Measurements from ENCODE around the gene PSMD9.
A peak's percentile ranks its signal among the peaks of the same experiment; 100 is the strongest.

PSMD9 gene

DNA sequence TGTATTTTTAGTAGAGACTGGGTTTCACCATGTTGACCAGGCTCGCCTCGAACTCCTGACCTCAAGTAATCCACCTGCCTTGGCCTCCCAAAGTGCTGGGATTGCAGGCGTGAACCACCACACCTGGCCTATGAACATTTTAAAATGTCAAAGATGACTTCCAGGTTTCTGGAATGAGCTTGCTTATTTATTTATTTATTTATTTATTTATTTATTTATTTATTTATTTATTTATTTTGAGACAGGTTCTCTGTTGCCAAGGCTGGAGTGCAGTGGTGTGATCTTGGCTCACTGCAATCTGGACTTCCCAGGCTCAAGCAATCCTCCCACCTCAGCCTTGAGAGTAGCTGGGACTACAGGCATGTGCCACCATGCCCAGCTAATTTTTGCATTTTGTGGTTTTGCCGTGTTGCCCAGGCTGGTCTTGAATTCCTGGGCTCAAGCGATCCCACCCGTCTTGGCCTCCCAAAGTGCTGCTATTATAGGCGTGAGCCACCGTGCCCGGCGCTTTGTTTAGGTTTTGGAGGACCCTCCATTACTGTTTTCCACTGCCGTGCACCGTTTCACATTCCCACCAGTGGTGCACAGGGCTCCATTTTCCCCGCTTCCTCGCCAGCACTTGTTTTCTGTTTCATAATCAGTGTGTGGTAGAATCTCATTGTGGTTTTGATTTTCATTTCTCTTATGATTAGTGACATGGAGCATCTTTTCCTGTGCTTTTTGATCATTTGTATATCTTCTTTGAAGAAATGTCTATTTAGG is 23.4 kb downstream of the PSMD9 start:
- Histone ChIP-seq H3K9me3 (ENCODE audit: insufficient read depth, low read depth, low read length) (no peaks in the 10 kb centered on the region), H2AFZ (ENCODE audit: insufficient read depth, low read length, poor library complexity) (no peak overlapping the region), H4K12ac (ENCODE audit: low read depth, low read length) (no peak overlapping the region), H2AK5ac (ENCODE audit: low read length) (no peak overlapping the region), H3K27me3 (ENCODE audit: insufficient read depth, low read length) (no peaks in the 10 kb centered on the region), H3K23ac (ENCODE audit: low read length) (no peak overlapping the region), H4K91ac (ENCODE audit: low read depth, low read length) (no peak overlapping the region), H2BK120ac (ENCODE audit: insufficient read depth, low read length, poor library complexity) (no peak overlapping the region), H3K18ac (ENCODE audit: low read length) (no peak overlapping the region), H3K4me1 (ENCODE audit: control insufficient read depth in 1 of 2, insufficient read depth in 2 of 2, low read length in 2 of 2) (no peaks in the 10 kb centered on the region), H4K8ac (ENCODE audit: low read depth, low read length) (no peak overlapping the region), H3K79me2 (ENCODE audit: control insufficient read depth, insufficient read depth, low read length, poor library complexity) (no peaks in the 10 kb centered on the region), H3K79me1 (ENCODE audit: low read length) (no peaks in the 10 kb centered on the region), H3K4ac (ENCODE audit: low read depth, low read length) (no peak overlapping the region), H2BK5ac (ENCODE audit: low read depth, low read length, poor library complexity) (no peak overlapping the region), H3K4me3 (ENCODE audit: low read depth, low read length) (no peak overlapping the region), H3K4me2 (ENCODE audit: low read length) (no peak overlapping the region), H3K27ac (ENCODE audit: low read depth, low read length) (no peak overlapping the region), H2BK12ac (ENCODE audit: low read length) (no peak overlapping the region), H3K36me3 (ENCODE audit: control insufficient read depth in 1 of 2, insufficient read depth in 2 of 2, low read length in 2 of 2) (peaks cover 31 to 32% of the 10 kb centered on the region in 2 experiments), H3K14ac (ENCODE audit: low read length) (no peak overlapping the region), H3K9ac (ENCODE audit: low read length) (no peak overlapping the region)
- DNase-seq = no peak
- whole genome bisulfite sequencing (ENCODE audit: extremely low coverage, insufficient coverage, insufficient read length) = no CpG with 5 or more reads among the region's 14 CpGs

DNA sequence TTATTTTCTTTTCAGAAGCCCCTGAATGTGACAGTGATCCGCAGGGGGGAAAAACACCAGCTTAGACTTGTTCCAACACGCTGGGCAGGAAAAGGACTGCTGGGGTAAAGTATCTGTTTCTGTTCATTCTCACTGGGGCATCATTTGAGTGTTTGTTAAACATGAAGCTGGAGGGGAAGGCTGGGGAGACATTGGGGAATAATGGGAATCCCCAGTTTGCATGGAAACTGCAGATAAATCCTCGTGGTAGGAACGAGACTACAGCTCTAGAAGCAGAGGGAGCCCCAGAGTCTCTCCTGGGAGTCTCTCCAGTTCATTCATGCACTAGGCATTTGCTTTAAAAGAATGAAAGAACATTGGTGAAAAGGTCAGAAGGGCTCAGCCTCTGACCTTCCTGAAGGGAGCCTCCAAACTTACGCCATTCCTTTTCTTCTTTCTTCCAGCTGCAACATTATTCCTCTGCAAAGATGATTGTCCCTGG is 27.3 kb downstream of the PSMD9 start:
- peaks cover 4% of the 10 kb centered on the region for H3K79me1 ChIP-seq (ENCODE audit: low read length)
- WGBS (ENCODE audit: extremely low coverage, insufficient coverage, insufficient read length) = no CpG with 5 or more reads among the region's 5 CpGs
- H4K91ac ChIP-seq (ENCODE audit: low read depth, low read length) = no peak overlapping the region
- H3K27ac ChIP-seq (ENCODE audit: low read depth, low read length) = no peak overlapping the region
- H2BK120ac ChIP-seq (ENCODE audit: insufficient read depth, low read length, poor library complexity) = no peak overlapping the region
- H4K8ac ChIP-seq (ENCODE audit: low read depth, low read length) = no peak overlapping the region
- H3K14ac ChIP-seq (ENCODE audit: low read length) = no peak overlapping the region
- H3K36me3 ChIP-seq (ENCODE audit: control insufficient read depth in 1 of 2, insufficient read depth in 2 of 2, low read length in 2 of 2) = peaks cover 18 to 19% of the 10 kb centered on the region in 2 experiments
- DNase-seq = no peak
- no peak overlapping the region for H3K4me3 ChIP-seq (ENCODE audit: low read depth, low read length)
- no peaks in the 10 kb centered on the region for H3K79me2 ChIP-seq (ENCODE audit: control insufficient read depth, insufficient read depth, low read length, poor library complexity)
- H3K4ac ChIP-seq (ENCODE audit: low read depth, low read length) = no peak overlapping the region
- no peak overlapping the region for H2AFZ ChIP-seq (ENCODE audit: insufficient read depth, low read length, poor library complexity)
- H3K9ac ChIP-seq (ENCODE audit: low read length) = no peak overlapping the region
- no peaks in the 10 kb centered on the region for H3K27me3 ChIP-seq (ENCODE audit: insufficient read depth, low read length)
- H2BK12ac ChIP-seq (ENCODE audit: low read length) = no peak overlapping the region
- H4K12ac ChIP-seq (ENCODE audit: low read depth, low read length) = no peak overlapping the region
- H2BK5ac ChIP-seq (ENCODE audit: low read depth, low read length, poor library complexity) = no peak overlapping the region
- H3K23ac ChIP-seq (ENCODE audit: low read length) = no peak overlapping the region
- no peak overlapping the region for H2AK5ac ChIP-seq (ENCODE audit: low read length)
- no peaks in the 10 kb centered on the region for H3K9me3 ChIP-seq (ENCODE audit: insufficient read depth, low read depth, low read length)
- H3K4me2 ChIP-seq (ENCODE audit: low read length) = no peak overlapping the region
- peaks cover 6 to 7% of the 10 kb centered on the region in 2 experiments for H3K4me1 ChIP-seq (ENCODE audit: control insufficient read depth in 1 of 2, insufficient read depth in 2 of 2, low read length in 2 of 2)
- no peak overlapping the region for H3K18ac ChIP-seq (ENCODE audit: low read length)

DNA sequence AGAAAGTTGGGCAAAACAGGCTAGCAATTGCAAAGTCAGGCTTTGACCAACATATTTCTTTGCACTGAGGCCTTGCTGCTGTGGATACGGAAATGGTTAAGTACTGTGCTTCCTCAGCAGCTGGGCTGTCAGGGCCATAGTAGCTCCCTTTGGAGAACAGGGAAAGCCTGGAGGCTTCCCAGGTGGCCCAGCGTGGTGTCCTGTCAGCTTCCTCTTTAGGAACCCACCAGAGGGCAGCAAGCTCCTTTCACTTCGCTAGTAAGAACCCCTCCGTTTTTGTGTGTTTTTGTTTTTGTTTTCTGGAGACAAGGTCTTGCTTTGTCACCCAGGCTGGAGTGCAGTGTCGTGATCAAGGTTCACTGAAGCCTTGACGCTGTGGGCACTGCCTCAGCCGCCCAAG is 28.1 kb downstream of the PSMD9 start:
- no peak overlapping the region for H3K9ac ChIP-seq (ENCODE audit: low read length)
- no peak overlapping the region for H2BK5ac ChIP-seq (ENCODE audit: low read depth, low read length, poor library complexity)
- no peaks in the 10 kb centered on the region for H3K79me2 ChIP-seq (ENCODE audit: control insufficient read depth, insufficient read depth, low read length, poor library complexity)
- no peaks in the 10 kb centered on the region for H3K9me3 ChIP-seq (ENCODE audit: insufficient read depth, low read depth, low read length)
- no peaks in the 10 kb centered on the region for H3K27me3 ChIP-seq (ENCODE audit: insufficient read depth, low read length)
- H3K79me1 ChIP-seq (ENCODE audit: low read length) = peaks cover 4% of the 10 kb centered on the region
- no peak overlapping the region for H2BK12ac ChIP-seq (ENCODE audit: low read length)
- peaks cover 6 to 7% of the 10 kb centered on the region in 2 experiments for H3K4me1 ChIP-seq (ENCODE audit: control insufficient read depth in 1 of 2, insufficient read depth in 2 of 2, low read length in 2 of 2)
- H3K36me3 ChIP-seq (ENCODE audit: control insufficient read depth in 1 of 2, insufficient read depth in 2 of 2, low read length in 2 of 2) = peaks cover 18% of the 10 kb centered on the region in 2 experiments
- H3K23ac ChIP-seq (ENCODE audit: low read length) = no peak overlapping the region
- no peak overlapping the region for H3K4me2 ChIP-seq (ENCODE audit: low read length)
- no peak overlapping the region for H4K12ac ChIP-seq (ENCODE audit: low read depth, low read length)
- no peak overlapping the region for H3K27ac ChIP-seq (ENCODE audit: low read depth, low read length)
- no peak overlapping the region for H4K8ac ChIP-seq (ENCODE audit: low read depth, low read length)
- H3K18ac ChIP-seq (ENCODE audit: low read length) = no peak overlapping the region
- peak in 1 of 2 donors; percentile 43 for DNase-seq
- H2BK120ac ChIP-seq (ENCODE audit: insufficient read depth, low read length, poor library complexity) = no peak overlapping the region
- no CpG with 5 or more reads among the region's 7 CpGs for WGBS (ENCODE audit: extremely low coverage, insufficient coverage, insufficient read length)
- no peak overlapping the region for H2AFZ ChIP-seq (ENCODE audit: insufficient read depth, low read length, poor library complexity)
- H2AK5ac ChIP-seq (ENCODE audit: low read length) = no peak overlapping the region
- no peak overlapping the region for H3K4me3 ChIP-seq (ENCODE audit: low read depth, low read length)
- H4K91ac ChIP-seq (ENCODE audit: low read depth, low read length) = no peak overlapping the region
- no peak overlapping the region for H3K14ac ChIP-seq (ENCODE audit: low read length)
- H3K4ac ChIP-seq (ENCODE audit: low read depth, low read length) = no peak overlapping the region

DNA sequence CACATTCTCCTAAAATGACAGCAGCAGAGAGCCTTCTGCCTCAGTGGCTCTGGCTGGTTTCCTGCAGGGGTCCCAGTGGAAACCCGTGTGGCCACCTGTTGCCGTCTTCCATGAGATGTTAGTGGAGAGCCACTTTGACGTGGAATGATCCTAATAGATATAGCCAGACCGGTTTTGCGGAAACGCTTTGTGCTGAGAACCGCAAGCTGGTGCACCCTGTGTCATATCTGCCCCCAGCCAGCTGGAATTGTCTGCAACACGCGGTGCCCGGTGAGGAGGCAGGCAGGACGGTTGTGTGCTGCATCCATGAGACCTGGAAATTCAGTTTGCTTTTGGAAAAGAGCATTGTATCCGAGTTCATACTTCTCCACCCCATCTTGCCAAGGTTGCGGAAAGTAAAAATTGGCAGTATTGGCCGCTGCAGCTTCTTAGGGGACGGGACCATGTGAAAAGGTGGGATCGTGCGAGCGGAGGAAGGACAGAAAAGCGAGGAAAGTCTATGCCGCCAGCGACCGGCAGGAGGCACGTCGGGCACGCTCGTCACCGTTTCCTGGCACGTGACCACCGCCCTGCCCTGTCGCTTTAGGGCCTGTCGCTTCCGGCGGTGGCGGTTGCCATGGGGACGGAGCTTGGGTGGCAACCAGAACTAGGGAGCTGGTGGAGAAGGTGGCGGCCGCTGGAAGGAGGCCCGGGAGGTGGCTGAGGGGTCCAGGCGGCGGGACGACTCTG is 29.5 kb downstream of the PSMD9 start, which contains the start of gene CFAP251:
Gene CFAP251 (plus strand): TSS at position 643 of the 729 bp plus-strand sequence. CDS start 2,714 bp downstream, outside the sequence.
- Histone ChIP-seq H4K91ac (ENCODE audit: low read depth, low read length) (peak within 1 kb of the TSS; percentile 66), H3K9me3 (ENCODE audit: insufficient read depth, low read depth, low read length) (no peaks in the 10 kb centered on the region), H4K12ac (ENCODE audit: low read depth, low read length) (peak within 1 kb of the TSS; percentile 40), H4K8ac (ENCODE audit: low read depth, low read length) (peak within 1 kb of the TSS; percentile 69), H3K9ac (ENCODE audit: low read length) (no peak within 1 kb of the TSS), H2BK120ac (ENCODE audit: insufficient read depth, low read length, poor library complexity) (peak within 1 kb of the TSS; percentile 14), H3K4me3 (ENCODE audit: low read depth, low read length) (peak within 1 kb of the TSS; percentile 64), H3K18ac (ENCODE audit: low read length) (peak within 1 kb of the TSS; percentile 11), H3K79me2 (ENCODE audit: control insufficient read depth, insufficient read depth, low read length, poor library complexity) (no peaks in the 10 kb centered on the region), H3K23ac (ENCODE audit: low read length) (no peak within 1 kb of the TSS), H2AFZ (ENCODE audit: insufficient read depth, low read length, poor library complexity) (peak within 1 kb of the TSS; percentile 69), H3K79me1 (ENCODE audit: low read length) (peaks cover 4% of the 10 kb centered on the region), H3K4ac (ENCODE audit: low read depth, low read length) (no peak within 1 kb of the TSS), H3K4me1 (ENCODE audit: control insufficient read depth in 1 of 2, insufficient read depth in 2 of 2, low read length in 2 of 2) (peaks cover 6 to 7% of the 10 kb centered on the region in 2 experiments), H2BK12ac (ENCODE audit: low read length) (peak within 1 kb of the TSS; percentile 19), H3K27ac (ENCODE audit: low read depth, low read length) (no peak within 1 kb of the TSS), H2BK5ac (ENCODE audit: low read depth, low read length, poor library complexity) (peak within 1 kb of the TSS; percentile 35), H3K27me3 (ENCODE audit: insufficient read depth, low read length) (no peaks in the 10 kb centered on the region), H3K14ac (ENCODE audit: low read length) (peak within 1 kb of the TSS; percentile 30), H3K36me3 (ENCODE audit: control insufficient read depth in 1 of 2, insufficient read depth in 2 of 2, low read length in 2 of 2) (peaks cover 12 to 15% of the 10 kb centered on the region in 2 experiments), H2AK5ac (ENCODE audit: low read length) (peak within 1 kb of the TSS; percentile 39), H3K4me2 (ENCODE audit: low read length) (peak within 1 kb of the TSS; percentile 90)
- no CpG with 5 or more reads among the region's 41 CpGs for WGBS (ENCODE audit: extremely low coverage, insufficient coverage, insufficient read length)
- peak; percentile 86 to 95 for DNase-seq
